Peyer's patch (tissue), 4 donors: ENCODE results near the gene ZNF442. TPM values are rescaled to one million over a fixed set of nuclear protein-coding genes. Genes with fewer than 3 reads are reported as not detected.
"Not testable (repeated sequence)": the region's sequence is repeated elsewhere in the genome, so short reads cannot be mapped to it uniquely, and the experiment has no call there.

ENCODE experiments used
- DNase-seq, 3 donors: peaks; one replicate each; pipeline ENCODE4 v3.0.0-alpha.2; 2017 to 2019
- H3K27ac ChIP-seq, 4 donors: fragments of 200-600 bp; sonication (generic); one replicate each; pipeline ENCODE4 v1.5.1; 2016 to 2019
- H3K27me3 ChIP-seq, 2 donors: fragments of 200-600 bp; sonication (generic); one replicate each; pipeline ENCODE4 v1.5.1; 2019
- H3K36me3 ChIP-seq, 3 donors: fragments of 200-600 bp; sonication (generic); one replicate each; pipeline ENCODE4 v1.5.1; 2016 to 2019
- H3K4me1 ChIP-seq, 4 donors: fragments of 200-600 bp; sonication (generic); one replicate each; pipeline ENCODE4 v1.5.1; 2016 to 2019
- H3K4me3 ChIP-seq, 4 donors: fragments of 200-600 bp; sonication (generic); 1 replicate in 3 of 4; 2 replicates in 1 of 4; pipeline ENCODE4 v1.5.1; 2016 to 2019; ENCODE audit warnings: mild to moderate bottlenecking in 1 of 4
- H3K9me3 ChIP-seq, 4 donors: fragments of 200-600 bp; sonication (generic); one replicate each; pipeline ENCODE4 v1.5.1; 2016 to 2019; ENCODE audit warnings: mild to moderate bottlenecking in 1 of 4
- CTCF ChIP-seq, 6 experiments: fragments of 450-650 bp in 4 of 6; fragments of 200-600 bp in 2 of 6; sonication (generic) in 1 of 6; IDR thresholded peaks; one replicate each; pipeline ENCODE4 v1.5.1; 2017 to 2019; ENCODE audit warnings: antibody characterized with exemption in 6 of 6, mild to moderate bottlenecking in 3 of 6, moderate library complexity in 1 of 6
- POLR2A ChIP-seq, 2 donors: fragments of 450-650 bp; IDR thresholded peaks; one replicate each; pipeline ENCODE4 v1.5.1; 2017; ENCODE audit warnings: antibody characterized with exemption in 2 of 2, mild to moderate bottlenecking in 2 of 2, moderate library complexity in 2 of 2
- total RNA-seq, 4 donors: library from RNA; depleted of rRNA; stranded (reverse); fragments of >200 nt; gene quantifications; one replicate each; pipeline ENCODE4 v1.1.0, GENCODE V29; 2016

The ZNF442 gene
- total RNA-seq, 4 donors from 2014 or later = 0.70 to 13.2 (median 1.4) TPM

GRCh38 chr19:12331211-12331941, 34.1 kb downstream of the ZNF442 start:
- Histone ChIP-seq H3K4me3 (no peak overlapping the region), H3K9me3 (no peaks in the 10 kb centered on the region), H3K4me1 (peaks cover 0 to 26% (median 6%) of the 10 kb centered on the region in 4 donors), H3K27ac (peak overlapping the region in 2 of 4 donors; percentile 3 to 91), H3K36me3 (no peaks in the 10 kb centered on the region), H3K27me3 (no peaks in the 10 kb centered on the region)
- DNase-seq = peak in 2 of 3 donors; percentile 74 to 75
- TF ChIP-seq POLR2A (IDR thresholded peaks at IDR 0.05) (no peak), CTCF (IDR thresholded peaks at IDR 0.05) (no peak)

GRCh38 chr19:12330340-12330739, 35.1 kb downstream of the ZNF442 start:
- DNase-seq = no peak
- Histone ChIP-seq H3K4me3 (no peak overlapping the region), H3K4me1 (peaks cover 0 to 26% (median 6%) of the 10 kb centered on the region in 4 donors), H3K27ac (no peak overlapping the region), H3K27me3 (no peaks in the 10 kb centered on the region), H3K9me3 (no peaks in the 10 kb centered on the region), H3K36me3 (no peaks in the 10 kb centered on the region)
- TF ChIP-seq POLR2A (IDR thresholded peaks at IDR 0.05) (no peak), CTCF (IDR thresholded peaks at IDR 0.05) (no peak)

GRCh38 chr19:12325690-12326089, 39.8 kb downstream of the ZNF442 start:
- TF ChIP-seq POLR2A (IDR thresholded peaks at IDR 0.05) (no peak), CTCF (IDR thresholded peaks at IDR 0.05) (no peak)
- no peak overlapping the region for H3K4me3 ChIP-seq
- H3K9me3 ChIP-seq = peaks cover 0 to 15% (median 0%) of the 10 kb centered on the region in 4 donors
- no peaks in the 10 kb centered on the region for H3K27me3 ChIP-seq
- H3K36me3 ChIP-seq = peaks cover 0 to 20% (median 0%) of the 10 kb centered on the region in 3 donors
- H3K4me1 ChIP-seq = peaks cover 0 to 8% (median 2%) of the 10 kb centered on the region in 4 donors
- no peak overlapping the region for H3K27ac ChIP-seq
- no peak for DNase-seq

- peaks cover 0 to 48% (median 7%) of the 10 kb centered on the region in 3 donors for H3K36me3 ChIP-seq
- TF ChIP-seq POLR2A (IDR thresholded peaks at IDR 0.05) (no peak), CTCF (IDR thresholded peaks at IDR 0.05) (no peak)
- DNase-seq = no peak
- no peak overlapping the region for H3K4me3 ChIP-seq
- no peaks in the 10 kb centered on the region for H3K4me1 ChIP-seq
- no peaks in the 10 kb centered on the region for H3K27me3 ChIP-seq
- H3K9me3 ChIP-seq = peaks cover 0 to 40% (median 2%) of the 10 kb centered on the region in 4 donors
- H3K27ac ChIP-seq = no peak overlapping the region
These were observed 46.6 kb downstream of the ZNF442 start for GRCh38 chr19:12318782-12319413.

- H3K27me3 ChIP-seq = no peaks in the 10 kb centered on the region
- TF ChIP-seq POLR2A (IDR thresholded peaks at IDR 0.05) (no peak), CTCF (IDR thresholded peaks at IDR 0.05) (no peak)
- H3K4me3 ChIP-seq = no peak overlapping the region
- DNase-seq = no peak
- H3K9me3 ChIP-seq = peaks cover 0 to 18% (median 2%) of the 10 kb centered on the region in 4 donors
- peaks cover 0 to 16% (median 6%) of the 10 kb centered on the region in 3 donors for H3K36me3 ChIP-seq
- no peaks in the 10 kb centered on the region for H3K4me1 ChIP-seq
- H3K27ac ChIP-seq = no peak overlapping the region
These were observed 50.9 kb downstream of the ZNF442 start for GRCh38 chr19:12314553-12314952.

- DNase-seq, H3K27ac ChIP-seq, H3K4me1 ChIP-seq, H3K27me3 ChIP-seq, H3K36me3 ChIP-seq, H3K9me3 ChIP-seq, H3K4me3 ChIP-seq: not testable (repeated sequence)
These were observed 56.6 kb downstream of the ZNF442 start for GRCh38 chr19:12308891-12309290.
